Measurements from ENCODE around the gene ITGB4.
A peak's percentile ranks its signal among the peaks of the same experiment; 100 is the strongest.
"Not testable (repeated sequence)": the region's sequence is repeated elsewhere in the genome, so short reads cannot be mapped to it uniquely, and the experiment has no call there.

Gene ITGB4

DNA sequence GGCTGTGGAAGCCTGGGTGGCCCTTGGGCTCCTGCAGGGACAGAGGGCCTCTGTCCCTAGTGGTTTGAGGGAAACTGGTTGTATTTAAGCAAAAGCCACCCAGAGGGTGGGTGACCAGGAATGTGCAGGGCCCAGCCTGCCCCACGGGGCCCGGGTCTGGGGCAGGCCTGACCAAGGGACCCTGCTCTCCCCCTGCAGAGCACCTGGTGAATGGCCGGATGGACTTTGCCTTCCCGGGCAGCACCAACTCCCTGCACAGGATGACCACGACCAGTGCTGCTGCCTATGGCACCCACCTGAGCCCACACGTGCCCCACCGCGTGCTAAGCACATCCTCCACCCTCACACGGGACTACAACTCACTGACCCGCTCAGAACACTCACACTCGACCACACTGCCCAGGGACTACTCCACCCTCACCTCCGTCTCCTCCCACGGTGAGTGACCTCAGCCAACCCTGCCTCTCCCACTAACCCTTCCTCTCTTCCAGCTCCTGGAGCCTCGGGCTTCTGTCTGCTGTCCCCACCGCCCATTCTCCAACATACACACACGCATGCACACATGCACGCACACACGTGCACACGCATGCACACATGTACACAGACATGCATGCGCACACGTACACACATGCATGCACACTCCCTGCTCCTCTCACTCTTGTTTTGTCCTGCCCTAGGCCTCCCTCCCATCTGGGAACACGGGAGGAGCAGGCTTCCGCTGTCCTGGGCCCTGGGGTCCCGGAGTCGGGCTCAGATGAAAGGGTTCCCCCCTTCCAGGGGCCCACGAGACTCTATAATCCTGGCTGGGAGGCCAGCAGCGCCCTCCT is 33.3 kb downstream of the ITGB4 start:
- no peak for DNase-seq

DNA sequence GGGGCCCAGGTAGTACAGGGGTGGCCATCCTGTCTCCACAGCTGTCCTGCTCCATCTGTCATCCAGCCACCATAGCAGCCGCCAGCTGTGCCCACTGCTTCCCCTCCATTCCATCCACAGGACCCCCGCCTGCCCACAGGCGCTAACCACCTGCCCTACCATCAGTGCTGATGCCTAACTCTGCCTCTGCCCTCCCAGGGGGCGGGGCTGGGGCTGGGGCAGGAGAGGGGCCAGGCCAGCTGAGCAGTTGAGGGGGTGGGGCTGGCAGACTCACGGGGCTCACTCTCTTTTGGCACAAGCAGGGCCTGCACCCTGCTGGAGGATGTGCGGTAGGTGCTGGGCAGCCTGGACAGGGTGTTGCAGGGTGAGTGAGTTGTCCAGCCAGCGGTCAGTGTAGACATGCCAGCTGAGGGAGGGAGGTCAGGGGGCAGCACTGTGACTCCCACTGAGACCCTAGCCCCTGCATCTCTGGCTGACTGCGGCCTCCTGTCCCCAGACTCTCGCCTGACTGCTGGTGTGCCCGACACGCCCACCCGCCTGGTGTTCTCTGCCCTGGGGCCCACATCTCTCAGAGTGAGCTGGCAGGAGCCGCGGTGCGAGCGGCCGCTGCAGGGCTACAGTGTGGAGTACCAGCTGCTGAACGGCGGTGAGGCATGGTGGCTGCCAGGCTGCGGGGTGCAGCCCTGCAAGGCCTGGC is 34.1 kb downstream of the ITGB4 start:
- no peak for DNase-seq

DNA sequence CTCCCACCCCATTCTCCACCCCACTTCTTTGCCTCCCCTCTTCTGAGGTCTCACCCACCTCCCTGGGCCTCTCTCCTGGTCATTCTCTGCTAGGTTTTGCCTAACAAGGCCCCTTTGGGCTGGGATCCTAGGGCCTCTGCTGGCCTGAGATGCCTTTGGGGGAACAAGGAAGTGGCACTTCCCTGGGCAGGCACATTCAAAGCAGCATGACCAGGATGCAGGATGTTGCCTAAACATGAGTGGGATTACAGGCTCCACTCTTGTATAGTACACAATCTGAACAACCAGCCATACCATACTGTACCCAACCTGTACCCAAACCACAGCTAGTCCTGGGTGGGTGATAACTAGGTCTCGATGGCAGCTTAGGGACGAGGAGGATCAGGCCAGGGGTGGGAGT is 34.7 kb downstream of the ITGB4 start:
- no peak for DNase-seq

DNA sequence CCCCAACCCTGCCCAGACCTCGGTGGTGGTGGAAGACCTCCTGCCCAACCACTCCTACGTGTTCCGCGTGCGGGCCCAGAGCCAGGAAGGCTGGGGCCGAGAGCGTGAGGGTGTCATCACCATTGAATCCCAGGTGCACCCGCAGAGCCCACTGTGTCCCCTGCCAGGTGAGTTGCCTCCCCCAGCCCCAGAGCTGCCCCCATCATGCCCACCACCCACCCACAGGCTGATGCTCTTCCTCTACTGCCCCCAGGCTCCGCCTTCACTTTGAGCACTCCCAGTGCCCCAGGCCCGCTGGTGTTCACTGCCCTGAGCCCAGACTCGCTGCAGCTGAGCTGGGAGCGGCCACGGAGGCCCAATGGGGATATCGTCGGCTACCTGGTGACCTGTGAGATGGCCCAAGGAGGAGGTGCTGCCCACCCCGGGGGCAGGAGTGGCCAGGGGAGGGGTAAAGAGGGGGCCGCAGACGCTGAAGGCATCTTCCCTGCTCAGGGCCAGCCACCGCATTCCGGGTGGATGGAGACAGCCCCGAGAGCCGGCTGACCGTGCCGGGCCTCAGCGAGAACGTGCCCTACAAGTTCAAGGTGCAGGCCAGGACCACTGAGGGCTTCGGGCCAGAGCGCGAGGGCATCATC is 35.3 kb downstream of the ITGB4 start:
- DNase-seq, result no peak

DNA sequence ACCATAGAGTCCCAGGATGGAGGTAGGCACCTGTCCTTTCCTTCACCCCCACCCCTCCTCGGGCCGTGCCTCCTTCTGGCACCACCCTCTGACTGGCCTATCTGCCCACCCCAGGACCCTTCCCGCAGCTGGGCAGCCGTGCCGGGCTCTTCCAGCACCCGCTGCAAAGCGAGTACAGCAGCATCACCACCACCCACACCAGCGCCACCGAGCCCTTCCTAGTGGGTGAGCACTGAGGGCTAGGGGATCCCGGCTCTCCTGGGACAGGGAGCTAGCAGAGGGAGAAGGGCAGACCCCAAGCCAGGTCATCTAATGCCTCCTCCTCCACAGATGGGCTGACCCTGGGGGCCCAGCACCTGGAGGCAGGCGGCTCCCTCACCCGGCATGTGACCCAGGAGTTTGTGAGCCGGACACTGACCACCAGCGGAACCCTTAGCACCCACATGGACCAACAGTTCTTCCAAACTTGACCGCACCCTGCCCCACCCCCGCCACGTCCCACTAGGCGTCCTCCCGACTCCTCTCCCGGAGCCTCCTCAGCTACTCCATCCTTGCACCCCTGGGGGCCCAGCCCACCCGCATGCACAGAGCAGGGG is 35.9 kb downstream of the ITGB4 start:
- no peak for DNase-seq

DNA sequence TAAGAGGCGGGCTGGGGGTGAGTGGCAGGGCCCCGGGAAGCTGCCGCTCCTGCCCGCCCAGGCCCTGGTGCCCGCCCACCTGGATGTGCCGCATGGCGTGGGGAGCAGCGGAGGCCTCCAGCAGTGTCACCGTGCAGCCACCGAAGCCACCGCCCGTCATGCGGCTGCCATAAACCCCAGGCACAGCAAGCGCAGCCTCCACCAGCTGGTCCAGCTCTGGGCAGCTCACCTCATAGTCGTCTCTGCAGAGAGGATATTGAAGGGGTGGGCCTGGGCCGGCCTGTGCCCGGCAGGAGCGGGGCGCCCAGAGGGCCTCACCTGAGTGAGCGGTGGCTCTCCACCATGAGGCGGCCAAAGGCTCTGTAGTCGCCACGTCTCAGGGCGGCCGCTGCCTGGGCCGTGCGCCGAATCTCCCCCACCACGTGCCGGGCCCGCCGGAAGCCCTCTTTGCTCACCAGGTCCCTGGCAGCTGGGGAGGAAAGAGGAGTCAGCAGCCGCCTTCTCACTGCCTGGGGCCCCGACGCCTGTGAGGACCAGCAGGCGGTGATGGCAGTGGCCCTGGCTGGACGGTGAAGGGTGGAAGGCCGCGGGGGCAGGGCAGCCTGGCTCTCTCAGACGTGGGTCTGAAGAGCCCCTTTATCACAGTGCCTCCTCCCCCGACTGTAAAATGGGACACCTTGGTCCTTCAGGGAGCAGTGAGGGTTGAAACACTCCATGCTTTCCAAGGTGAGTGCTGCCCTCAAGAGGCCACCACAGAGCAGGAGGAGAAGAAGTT is 37.1 kb downstream of the ITGB4 start:
- DNase-seq, result no peak

DNA sequence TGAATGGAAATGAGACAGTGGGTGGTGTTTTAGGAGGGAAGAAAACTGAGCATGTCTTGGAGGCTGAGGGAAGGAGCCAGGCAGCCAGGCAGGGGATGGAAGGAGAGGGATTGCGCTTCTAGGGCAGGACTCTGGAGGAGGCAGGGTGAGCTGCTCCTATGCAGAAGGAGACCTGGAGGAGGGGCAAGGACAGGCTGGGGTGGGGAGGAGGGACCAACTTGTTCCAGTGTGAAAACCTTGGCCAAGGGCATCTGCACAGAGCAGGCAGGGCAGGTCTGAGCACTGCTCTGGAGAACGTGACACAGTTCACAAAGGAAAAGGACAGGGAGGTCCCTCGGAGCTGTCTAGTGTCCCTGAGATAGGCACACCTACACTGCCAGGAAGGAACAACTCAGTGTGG is 38.2 kb downstream of the ITGB4 start:
- DNase-seq, result no peak

DNA sequence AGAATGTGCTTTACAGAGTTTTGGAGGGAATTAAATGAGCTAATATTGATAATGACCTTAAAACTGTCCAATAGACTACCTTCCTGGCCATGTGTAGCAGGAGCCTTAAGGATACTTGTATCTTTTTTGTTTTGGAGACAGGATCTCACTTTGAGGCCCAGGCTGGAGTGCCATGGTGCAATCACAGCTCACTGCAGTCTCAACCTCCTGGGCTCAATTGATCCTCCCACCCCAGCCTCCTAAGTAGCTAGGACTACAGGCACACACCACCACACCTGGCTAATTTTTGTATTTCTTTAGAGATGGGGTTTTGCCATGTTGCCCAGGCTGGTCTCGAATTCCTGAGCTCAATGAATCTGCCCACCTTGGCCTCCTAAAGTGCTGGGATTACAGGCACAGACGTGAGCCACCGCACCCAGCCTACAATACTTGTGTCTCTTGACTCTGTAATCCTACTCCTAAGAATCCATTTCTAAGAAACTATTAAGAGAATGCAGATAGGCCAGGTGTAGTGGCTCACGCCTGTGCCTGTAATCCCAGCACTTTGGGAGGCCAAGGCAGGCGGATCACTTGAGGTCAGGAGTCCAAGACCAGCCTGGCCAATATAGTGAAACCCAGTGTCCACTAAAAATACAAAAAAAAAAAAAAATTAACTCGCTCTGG is 38.9 kb downstream of the ITGB4 start:
- DNase-seq, result not testable (repeated sequence)

DNA sequence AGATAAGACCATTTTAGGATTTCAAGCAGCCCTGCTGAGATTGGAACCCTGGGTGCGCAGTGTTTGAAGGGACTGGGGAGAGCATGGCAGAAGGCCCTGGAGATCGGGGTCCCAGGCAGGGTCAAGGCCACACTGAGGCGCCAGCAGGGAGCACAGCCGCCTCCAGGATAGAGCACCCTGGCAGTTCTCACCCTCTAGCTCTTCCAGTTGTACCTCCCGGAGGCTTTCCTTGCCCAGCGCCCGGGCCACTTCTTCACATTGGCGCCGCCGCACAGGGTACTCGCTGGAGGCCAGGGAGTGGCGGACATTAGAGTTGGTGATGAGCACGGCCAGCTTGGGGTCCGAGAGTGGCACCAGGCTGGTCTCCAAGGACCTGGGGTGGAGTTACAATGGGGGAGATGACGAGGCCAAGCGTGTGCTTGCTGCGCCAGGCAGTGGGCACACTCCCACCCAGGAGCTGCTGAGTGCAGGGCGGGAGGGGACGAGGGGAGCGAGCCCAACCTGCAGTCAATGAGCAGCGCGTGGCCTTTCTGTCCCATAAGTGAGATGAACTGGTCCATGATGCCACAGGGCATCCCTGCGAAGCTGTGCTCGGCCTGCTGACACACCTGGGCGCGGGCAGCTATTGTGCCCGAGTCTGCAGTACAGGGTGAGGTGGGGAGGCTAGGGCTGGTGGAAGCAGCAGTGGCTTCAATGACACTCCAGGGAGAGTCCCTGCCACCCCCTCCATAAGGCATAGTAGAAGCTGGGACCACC is 41.4 kb downstream of the ITGB4 start:
- no peak for DNase-seq

DNA sequence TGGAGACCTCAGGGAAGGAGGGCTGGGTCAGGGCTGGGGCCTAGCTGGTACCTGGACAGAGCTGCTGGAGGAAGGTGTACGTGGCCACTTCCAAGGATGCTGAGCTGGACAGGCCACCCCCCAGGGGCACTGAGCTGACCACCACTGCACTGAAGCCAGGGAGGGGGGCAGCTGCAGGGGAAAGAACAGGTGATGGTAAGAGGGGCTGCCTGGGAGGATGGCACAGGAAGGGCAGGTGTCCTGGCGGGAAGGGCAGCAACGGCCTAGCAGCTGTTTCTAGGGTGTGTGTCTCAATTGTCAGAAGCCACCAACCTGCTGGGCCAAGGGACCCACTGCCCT is 42.0 kb downstream of the ITGB4 start:
- DNase-seq, result no peak

DNA sequence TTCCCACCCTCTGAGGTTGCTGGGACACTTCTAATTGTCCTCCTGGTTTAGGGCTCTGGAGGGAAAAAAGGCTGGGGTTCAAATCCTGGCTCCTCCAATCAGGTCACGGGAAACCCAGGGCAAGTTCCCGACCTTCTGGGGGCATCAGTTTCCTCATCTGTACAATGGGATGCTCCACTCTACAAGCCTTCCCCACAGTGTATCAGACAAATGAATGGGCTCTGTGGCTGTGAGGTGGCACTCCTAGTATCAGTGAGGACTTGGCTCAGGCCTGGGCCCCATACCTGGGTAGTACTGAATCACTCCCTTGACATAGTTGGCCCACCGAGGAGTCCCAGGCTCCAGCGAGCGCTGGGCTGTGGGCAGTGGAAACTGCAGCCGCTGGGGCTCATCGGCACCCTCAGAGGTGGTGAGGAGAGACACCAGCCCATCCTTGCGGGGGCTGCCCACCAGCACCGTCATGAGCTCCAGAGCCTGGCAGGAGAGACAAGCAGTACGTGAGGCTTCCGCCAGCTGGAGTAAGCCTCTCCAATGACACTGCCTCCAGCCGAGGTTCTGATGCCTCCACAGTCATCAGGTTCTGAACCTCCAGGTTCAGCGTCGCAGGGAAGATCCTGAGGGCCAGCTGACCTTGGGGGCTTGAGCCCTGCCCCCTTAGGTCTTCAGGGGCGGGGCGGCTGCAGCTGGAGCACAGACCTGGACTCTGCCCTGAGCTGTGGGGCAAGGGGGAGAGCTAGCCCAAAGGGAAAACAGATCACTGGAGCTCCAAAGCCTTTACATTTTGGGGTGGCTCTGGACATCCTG is 42.6 kb downstream of the ITGB4 start:
- no peak for DNase-seq

DNA sequence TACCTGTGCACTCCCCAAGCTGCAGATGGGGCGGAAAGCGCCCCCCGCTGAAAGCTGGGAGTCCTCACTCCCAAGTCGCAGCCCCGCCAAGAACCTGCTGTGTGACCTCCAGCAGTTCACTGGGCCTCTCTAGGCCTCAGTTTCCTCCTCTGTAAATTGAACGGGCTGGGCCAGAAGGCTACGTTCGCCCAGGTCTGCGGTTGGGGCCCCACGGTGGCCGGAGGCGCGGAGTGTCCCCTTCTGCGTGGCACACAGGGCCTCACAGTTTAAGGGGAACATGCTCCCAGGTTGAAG is 43.1 kb downstream of the ITGB4 start:
- DNase-seq, result peak; percentile 80

DNA sequence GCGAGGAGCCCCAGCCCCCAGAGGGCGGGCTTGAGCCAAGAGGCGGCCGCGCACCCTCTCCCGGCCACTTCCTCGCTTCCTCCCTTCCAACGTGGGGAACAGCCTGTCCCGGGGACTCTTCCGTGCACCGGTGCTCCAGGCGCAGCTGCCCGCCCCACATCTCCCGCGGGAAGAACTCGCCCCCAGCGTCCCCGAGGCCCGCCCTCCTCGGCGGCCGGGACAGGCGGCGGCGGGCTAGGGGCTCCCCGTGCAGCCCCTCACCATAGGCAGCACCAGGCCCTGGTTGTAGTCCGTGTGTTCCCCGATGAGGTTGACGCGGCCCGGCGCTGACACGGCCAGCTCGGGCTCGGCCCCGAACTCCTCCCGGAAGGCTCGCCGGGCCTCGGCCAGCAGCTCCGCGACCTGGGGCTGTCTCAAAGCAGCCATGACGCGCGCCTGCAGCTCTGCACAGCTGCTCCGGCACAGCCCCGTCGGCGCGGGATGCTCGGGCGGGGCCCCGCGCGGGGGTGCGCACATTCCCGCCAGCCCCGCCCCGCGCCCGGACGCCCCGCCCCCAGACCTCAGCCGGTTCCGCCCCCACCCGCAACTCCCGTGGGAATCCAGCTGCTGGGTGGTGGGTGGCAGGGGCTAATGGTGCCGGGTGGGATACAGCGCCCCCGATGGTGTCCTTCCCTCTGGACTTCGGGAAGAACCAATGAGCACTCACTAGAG is 43.6 kb downstream of the ITGB4 start, which contains the start of gene GALK1:
Gene GALK1, minus strand, starts transcription at position 482 of the 711 bp plus-strand sequence. Its CDS starts 56 bp downstream, at position 426.
- peak; percentile 85 for DNase-seq

DNA sequence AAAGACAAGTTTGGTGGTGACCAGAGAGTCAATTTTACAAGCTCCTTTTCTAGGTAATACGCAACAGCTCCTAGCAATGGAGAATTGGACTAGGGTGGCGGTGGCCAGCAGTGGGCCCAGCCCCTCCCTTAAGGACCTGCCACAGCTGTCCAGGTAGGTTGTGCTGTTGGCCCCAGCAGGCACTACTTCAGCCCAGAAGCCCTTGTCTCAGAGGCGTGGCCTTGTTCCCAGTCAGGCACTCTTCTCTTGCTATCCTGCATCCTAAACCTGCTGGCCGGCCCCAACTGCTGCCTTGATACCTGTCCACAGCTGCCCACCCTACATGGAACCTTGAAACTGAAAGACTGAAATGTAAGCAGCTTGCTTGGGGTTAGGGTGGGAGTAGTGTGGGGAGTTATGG is 44.7 kb downstream of the ITGB4 start:
- DNase-seq, result no peak

DNA sequence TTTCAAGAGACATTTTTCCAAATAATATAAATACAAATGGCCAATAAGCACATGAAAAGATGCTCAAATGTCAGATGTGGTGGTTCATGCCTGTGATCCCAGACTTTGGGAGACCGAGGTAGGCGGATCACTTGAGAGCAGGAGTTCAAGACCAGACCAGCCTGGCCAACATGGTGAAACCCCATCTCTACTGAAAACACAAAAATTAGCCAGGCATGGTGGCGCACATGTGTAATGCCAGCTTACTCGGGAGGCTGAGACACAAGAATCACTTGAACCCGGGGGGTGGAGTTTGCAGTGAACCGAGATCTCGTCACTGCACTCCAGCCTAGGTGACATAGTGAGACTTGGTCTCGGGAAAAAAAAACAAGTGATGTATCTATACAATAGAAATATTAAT is 46.6 kb downstream of the ITGB4 start:
- DNase-seq, result no peak

DNA sequence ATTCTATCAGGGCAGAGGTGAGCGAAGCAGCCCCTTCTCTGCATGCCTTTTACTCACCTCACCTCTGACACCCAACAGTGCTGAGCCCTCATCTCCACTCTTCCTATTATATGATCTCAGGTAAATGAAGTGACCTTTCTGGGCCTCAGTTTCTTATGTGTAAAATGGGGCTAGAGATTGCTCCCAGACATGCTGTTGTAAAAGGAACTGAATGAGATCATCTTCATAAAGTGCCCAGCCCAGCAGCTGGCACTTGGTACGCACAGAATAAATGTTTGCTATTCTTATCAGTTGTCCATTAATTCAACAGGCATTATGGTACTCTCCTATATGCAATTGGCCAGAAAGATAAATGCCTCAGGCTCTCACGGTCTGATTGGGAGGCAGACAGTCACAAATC is 48.3 kb downstream of the ITGB4 start:
- no peak for DNase-seq

DNA sequence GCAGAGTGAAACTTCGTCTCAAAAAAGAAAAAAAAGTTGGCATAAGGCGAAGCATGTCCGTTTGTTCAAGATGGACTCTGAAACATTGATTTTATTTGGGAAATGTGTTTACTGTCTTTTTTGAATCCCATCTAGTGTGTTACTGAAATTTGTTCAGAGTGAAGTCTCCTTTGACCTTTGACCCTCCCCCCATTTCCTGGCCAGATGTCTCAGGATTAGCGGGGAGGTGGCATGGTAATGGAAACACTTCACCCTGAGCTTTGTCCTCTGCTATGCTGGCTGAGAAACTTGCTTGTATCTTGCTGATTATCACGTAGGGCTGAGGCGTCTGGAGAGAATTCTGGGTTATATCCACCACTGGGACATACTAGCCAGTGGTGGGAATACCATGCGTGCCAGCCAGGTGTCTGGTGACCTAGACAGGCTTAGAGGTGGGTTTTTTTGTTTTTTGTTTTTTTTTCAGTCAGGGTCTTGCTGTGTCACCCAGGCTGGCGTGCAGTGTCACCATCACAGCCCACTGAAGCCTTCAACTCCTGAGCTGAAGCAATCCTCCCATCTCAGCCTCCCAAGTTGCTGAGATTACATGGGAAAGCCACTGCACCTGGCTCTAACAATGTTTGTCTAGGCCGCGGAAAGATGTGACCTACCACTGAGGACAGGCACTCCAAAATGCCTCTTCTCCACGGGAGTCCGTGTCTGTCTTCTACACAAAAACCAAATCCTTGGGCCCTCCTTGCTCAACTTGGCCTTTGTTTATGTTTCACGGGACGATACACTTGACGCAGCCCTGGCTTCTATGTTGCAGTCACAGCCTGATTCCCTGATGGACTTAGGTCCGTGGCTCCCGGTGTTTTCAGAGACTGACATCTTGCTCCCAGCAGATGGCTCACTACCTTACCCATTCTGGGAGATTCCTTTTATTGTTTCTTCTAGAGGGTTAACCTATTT is 50.3 kb downstream of the ITGB4 start:
- DNase-seq, result no peak

DNA sequence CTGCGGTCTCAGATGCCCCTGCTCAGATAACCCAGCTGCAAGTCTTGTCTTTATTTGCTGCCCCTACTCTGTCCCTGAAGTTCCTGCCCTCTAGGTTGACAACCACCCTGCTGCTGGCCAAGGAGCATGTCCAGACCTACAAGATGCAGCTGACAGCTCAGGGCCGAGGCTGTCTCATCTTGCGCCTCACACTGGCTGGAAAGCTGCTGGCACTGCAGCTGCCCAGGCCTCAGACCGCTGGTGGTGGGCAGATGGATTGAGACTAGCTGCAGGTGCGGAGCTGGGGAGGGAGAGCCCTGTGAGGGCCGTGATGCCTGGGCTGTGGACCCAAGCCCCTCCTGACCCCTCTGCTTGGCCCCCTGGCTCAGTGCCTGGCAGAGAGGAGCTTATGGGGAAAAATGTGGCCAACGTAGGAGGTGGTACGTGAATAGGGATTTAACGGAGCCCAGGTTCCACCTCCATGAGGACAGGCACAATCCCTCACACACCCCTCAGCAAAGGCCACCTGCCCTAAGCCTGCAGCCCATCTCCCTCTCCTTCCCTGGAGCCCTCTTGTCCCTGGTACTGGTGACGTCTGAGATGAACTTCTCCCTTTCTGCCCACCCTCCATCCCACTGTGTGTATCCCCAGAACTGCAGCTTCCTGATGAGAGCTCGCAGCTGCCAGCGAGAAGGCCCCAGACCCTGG is 52.0 kb downstream of the ITGB4 start:
- DNase-seq, result no peak
